DOHH2 (cell line): ENCODE measurements around the gene CNTNAP5.

ENCODE experiments used
- H3F3A ChIP-seq: fragments of 200-600 bp; sonication (generic), shearing (Covaris generic); 2 replicates; pipeline ENCODE4 v1.6.0; 2016; ENCODE audit warnings: antibody characterized with exemption, mild to moderate bottlenecking; ENCODE audit not compliant: control insufficient read depth, insufficient read depth
- H3K27ac ChIP-seq: fragments of 200-600 bp; sonication (generic); 2 replicates; pipeline ENCODE4 v1.5.1; 2014; ENCODE audit warnings: low read depth, mild to moderate bottlenecking, low read length, moderate library complexity
- H3K27me3 ChIP-seq: fragments of 200-600 bp; sonication (generic); 2 replicates; pipeline ENCODE4 v1.6.1; 2014; ENCODE audit warnings: mild to moderate bottlenecking, low read length, mixed read lengths; ENCODE audit not compliant: control insufficient read depth
- H3K36me3 ChIP-seq: fragments of 200-600 bp; sonication (generic); 2 replicates; pipeline ENCODE4 v1.6.1; 2014; ENCODE audit warnings: mild to moderate bottlenecking, low read length, moderate library complexity, mixed read lengths; ENCODE audit not compliant: control insufficient read depth
- H3K4me1 ChIP-seq: fragments of 200-600 bp; sonication (generic); 2 replicates; pipeline ENCODE4 v1.6.1; 2014; ENCODE audit warnings: mild to moderate bottlenecking, low read length, mixed read lengths; ENCODE audit not compliant: control insufficient read depth
- H3K4me2 ChIP-seq: fragments of 200-600 bp; sonication (generic); 2 replicates; pipeline ENCODE4 v1.6.0; 2014; ENCODE audit warnings: mild to moderate bottlenecking, low read length, moderate library complexity
- H3K4me3 ChIP-seq: fragments of 200-600 bp; sonication (generic); 2 replicates; pipeline ENCODE4 v1.5.1; 2014; ENCODE audit warnings: mild to moderate bottlenecking, low read length, mixed read lengths
- H3K79me2 ChIP-seq: fragments of 200-600 bp; sonication (generic); 2 replicates; pipeline ENCODE4 v1.6.1; 2014; ENCODE audit warnings: mild to moderate bottlenecking, low read length, mixed read lengths; ENCODE audit not compliant: control insufficient read depth
- H3K9me2 ChIP-seq: fragments of 200-600 bp; sonication (generic); replicated peaks from 2 replicates; pipeline ENCODE4 v1.6.1; 2014; ENCODE audit warnings: mild to moderate bottlenecking, low read length, mixed read lengths; ENCODE audit not compliant: control insufficient read depth
- H3K9me3 ChIP-seq: fragments of 200-600 bp; sonication (generic); 2 replicates; pipeline ENCODE4 v1.6.1; 2014; ENCODE audit warnings: antibody characterized with exemption, low read length, mixed read lengths; ENCODE audit not compliant: control insufficient read depth, insufficient read depth
- H4K20me1 ChIP-seq: fragments of 200-600 bp; sonication (generic); 2 replicates; pipeline ENCODE4 v1.6.0; 2014; ENCODE audit warnings: low read depth, mild to moderate bottlenecking, antibody characterized with exemption, low read length, moderate library complexity; ENCODE audit not compliant: control insufficient read depth, insufficient read depth
- EZH2phosphoT487 ChIP-seq: fragments of 200-600 bp; sonication (generic); IDR thresholded peaks from 2 replicates; pipeline ENCODE4 v1.6.1; 2017; ENCODE audit warnings: borderline replicate concordance, mild to moderate bottlenecking, antibody characterized with exemption, low read length, moderate library complexity, mixed read lengths
- TF ChIP-seq, protein P1 (sequence below): fragments of 200-600 bp; sonication (generic); IDR thresholded peaks from one replicate; pipeline ENCODE4 v1.5.1; 2014; ENCODE audit warnings: antibody characterized with exemption, mild to moderate bottlenecking, low read depth, low read length; ENCODE audit not compliant: poor library complexity, severe bottlenecking

CNTNAP5 gene

GRCh38 chr2:124824441-124824840 is 799.4 kb downstream of the CNTNAP5 start:
- H3F3A ChIP-seq: no peaks in the 10 kb centered on the region
- H3K9me3 ChIP-seq: no peaks in the 10 kb centered on the region
- no peak for TF ChIP-seq EZH2phosphoT487
- TF ChIP-seq, protein P1, sequence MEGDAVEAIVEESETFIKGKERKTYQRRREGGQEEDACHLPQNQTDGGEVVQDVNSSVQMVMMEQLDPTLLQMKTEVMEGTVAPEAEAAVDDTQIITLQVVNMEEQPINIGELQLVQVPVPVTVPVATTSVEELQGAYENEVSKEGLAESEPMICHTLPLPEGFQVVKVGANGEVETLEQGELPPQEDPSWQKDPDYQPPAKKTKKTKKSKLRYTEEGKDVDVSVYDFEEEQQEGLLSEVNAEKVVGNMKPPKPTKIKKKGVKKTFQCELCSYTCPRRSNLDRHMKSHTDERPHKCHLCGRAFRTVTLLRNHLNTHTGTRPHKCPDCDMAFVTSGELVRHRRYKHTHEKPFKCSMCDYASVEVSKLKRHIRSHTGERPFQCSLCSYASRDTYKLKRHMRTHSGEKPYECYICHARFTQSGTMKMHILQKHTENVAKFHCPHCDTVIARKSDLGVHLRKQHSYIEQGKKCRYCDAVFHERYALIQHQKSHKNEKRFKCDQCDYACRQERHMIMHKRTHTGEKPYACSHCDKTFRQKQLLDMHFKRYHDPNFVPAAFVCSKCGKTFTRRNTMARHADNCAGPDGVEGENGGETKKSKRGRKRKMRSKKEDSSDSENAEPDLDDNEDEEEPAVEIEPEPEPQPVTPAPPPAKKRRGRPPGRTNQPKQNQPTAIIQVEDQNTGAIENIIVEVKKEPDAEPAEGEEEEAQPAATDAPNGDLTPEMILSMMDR: no peak
- H3K4me1 ChIP-seq: no peaks in the 10 kb centered on the region
- no peaks in the 10 kb centered on the region for H4K20me1 ChIP-seq
- H3K4me2 ChIP-seq: no peak overlapping the region
- H3K79me2 ChIP-seq: no peaks in the 10 kb centered on the region
- H3K36me3 ChIP-seq: no peaks in the 10 kb centered on the region
- H3K27ac ChIP-seq: no peak overlapping the region
- no peak overlapping the region for H3K4me3 ChIP-seq
- no peaks in the 10 kb centered on the region for H3K27me3 ChIP-seq
- H3K9me2 ChIP-seq: no peaks in the 10 kb centered on the region

DNA sequence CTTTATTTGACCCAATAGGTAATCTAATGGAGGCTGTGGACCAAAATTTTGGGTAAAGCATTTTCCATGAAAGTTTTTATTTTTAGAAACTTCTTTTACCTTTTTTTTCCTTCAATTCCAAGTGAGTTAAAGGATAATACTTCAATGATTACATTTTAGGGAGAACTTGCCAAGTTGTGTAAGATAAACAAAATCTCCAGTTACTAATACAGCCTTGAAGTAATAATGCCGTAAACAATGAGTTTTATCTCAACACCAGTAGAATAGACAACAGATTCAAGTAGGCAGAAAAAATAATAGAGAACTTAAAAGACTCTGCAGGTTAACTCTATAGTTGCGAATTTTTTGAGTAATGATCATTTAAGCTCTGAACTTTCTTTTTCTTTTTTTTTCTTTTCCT is 807.4 kb downstream of the CNTNAP5 start:
- Histone ChIP-seq H3K79me2 (no peaks in the 10 kb centered on the region), H3K9me3 (no peaks in the 10 kb centered on the region), H3K27me3 (no peaks in the 10 kb centered on the region), H3K27ac (no peak overlapping the region), H3F3A (no peaks in the 10 kb centered on the region), H3K36me3 (no peaks in the 10 kb centered on the region), H3K4me1 (no peaks in the 10 kb centered on the region), H3K4me3 (no peak overlapping the region), H4K20me1 (no peaks in the 10 kb centered on the region), H3K9me2 (no peaks in the 10 kb centered on the region), H3K4me2 (no peak overlapping the region)
- TF ChIP-seq EZH2phosphoT487: no peak
- TF ChIP-seq, protein P1: no peak

- Histone ChIP-seq H3K9me3 (no peaks in the 10 kb centered on the region), H4K20me1 (no peaks in the 10 kb centered on the region), H3K4me1 (no peaks in the 10 kb centered on the region), H3K36me3 (no peaks in the 10 kb centered on the region), H3K9me2 (no peaks in the 10 kb centered on the region), H3K4me3 (no peak overlapping the region), H3F3A (no peaks in the 10 kb centered on the region), H3K4me2 (no peak overlapping the region), H3K27ac (no peak overlapping the region), H3K79me2 (no peaks in the 10 kb centered on the region), H3K27me3 (no peaks in the 10 kb centered on the region)
- no peak for TF ChIP-seq EZH2phosphoT487
- TF ChIP-seq, protein P1: no peak
Measured at GRCh38 chr2:124834331-124834730, 809.2 kb downstream of the CNTNAP5 start.

DNA sequence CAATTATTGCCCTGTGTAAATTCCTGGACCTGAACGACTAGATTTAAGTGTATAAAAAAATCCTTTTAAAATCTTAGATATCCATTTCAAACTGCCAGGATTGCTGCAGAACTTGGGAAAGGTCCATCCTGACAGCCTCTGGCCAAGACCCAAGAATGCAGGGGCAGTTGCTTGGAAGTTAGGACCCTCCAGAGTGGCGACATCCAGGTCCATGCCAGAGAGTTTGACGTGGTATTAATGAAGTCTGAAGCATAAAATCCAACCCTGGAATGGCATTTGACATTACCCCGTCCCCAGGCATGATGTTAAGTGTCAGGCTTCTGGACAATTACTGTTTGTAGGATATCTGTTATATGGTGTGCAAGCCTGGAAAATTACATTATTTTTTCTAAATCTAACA is 810.2 kb downstream of the CNTNAP5 start:
- Histone ChIP-seq H3K79me2 (no peaks in the 10 kb centered on the region), H3K4me2 (no peak overlapping the region), H3F3A (no peaks in the 10 kb centered on the region), H3K4me1 (no peaks in the 10 kb centered on the region), H3K9me3 (no peaks in the 10 kb centered on the region), H3K4me3 (no peak overlapping the region), H3K27ac (no peak overlapping the region), H3K36me3 (no peaks in the 10 kb centered on the region), H3K27me3 (no peaks in the 10 kb centered on the region), H4K20me1 (no peaks in the 10 kb centered on the region), H3K9me2 (no peaks in the 10 kb centered on the region)
- TF ChIP-seq EZH2phosphoT487: no peak
- TF ChIP-seq, protein P1: no peak
